Measurements from ENCODE around the gene SLX4IP.

SLX4IP gene

DNA sequence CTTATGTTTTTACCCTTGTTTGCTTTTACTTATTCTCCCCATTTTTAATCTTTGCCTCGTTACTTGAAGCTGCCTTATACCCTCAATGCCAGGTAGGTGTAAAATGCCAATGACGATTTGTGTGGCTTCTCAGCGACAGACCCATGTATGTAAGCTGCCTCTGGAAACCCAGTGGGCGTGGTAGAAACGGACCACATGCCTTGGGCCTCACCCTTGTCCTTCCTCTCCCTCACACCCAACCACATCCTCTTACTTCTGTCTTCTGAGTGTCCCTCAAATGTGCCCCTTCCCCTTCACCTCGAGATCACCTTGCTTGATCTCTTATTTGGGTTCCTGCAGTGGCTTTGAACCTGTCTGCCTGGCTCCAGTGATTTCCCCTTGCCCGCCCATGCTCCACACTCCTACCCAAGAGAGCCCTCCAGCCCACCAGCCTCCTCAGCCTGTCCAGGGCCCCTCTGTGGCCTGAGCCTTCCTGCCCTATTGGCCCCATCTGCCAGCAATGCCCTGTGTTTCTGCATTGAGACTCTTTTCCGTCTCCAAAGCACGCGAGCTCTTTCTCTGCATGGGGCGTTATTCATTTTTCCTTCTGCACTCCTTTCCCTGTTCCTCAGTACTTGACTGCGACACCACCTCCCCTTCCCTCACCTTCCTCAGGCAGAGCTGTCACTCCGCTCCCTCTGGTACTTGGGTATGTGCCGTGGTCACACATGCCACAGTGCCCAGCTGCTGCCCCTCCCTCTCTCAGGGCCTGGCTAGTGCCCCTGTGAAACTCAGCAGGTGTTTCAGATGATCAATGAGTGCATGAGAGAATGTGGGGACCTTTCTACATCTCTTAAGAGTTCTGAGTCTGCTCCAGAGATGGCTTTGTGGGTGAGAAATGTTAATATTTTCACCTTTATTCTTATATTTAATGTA is 115.4 kb downstream of the SLX4IP start:
- Histone ChIP-seq H3K79me2 (ENCODE audit: control insufficient read depth, insufficient read depth, low read length, unreplicated experiment) (no peaks in the 10 kb centered on the region), H2AFZ (ENCODE audit: low read length, unreplicated experiment) (no peak overlapping the region), H3K27ac (ENCODE audit: low read depth, low read length) (no peak overlapping the region), H3K36me3 (ENCODE audit: insufficient read depth, low read length) (no peaks in the 10 kb centered on the region), H3K27me3 (ENCODE audit: insufficient read depth, low read length) (no peaks in the 10 kb centered on the region), H3K4me3 (ENCODE audit: low read depth, low read length) (no peak overlapping the region), H3K4me1 (ENCODE audit: control insufficient read depth, insufficient read depth, low read length, unreplicated experiment) (peaks cover 27% of the 10 kb centered on the region)

DNA sequence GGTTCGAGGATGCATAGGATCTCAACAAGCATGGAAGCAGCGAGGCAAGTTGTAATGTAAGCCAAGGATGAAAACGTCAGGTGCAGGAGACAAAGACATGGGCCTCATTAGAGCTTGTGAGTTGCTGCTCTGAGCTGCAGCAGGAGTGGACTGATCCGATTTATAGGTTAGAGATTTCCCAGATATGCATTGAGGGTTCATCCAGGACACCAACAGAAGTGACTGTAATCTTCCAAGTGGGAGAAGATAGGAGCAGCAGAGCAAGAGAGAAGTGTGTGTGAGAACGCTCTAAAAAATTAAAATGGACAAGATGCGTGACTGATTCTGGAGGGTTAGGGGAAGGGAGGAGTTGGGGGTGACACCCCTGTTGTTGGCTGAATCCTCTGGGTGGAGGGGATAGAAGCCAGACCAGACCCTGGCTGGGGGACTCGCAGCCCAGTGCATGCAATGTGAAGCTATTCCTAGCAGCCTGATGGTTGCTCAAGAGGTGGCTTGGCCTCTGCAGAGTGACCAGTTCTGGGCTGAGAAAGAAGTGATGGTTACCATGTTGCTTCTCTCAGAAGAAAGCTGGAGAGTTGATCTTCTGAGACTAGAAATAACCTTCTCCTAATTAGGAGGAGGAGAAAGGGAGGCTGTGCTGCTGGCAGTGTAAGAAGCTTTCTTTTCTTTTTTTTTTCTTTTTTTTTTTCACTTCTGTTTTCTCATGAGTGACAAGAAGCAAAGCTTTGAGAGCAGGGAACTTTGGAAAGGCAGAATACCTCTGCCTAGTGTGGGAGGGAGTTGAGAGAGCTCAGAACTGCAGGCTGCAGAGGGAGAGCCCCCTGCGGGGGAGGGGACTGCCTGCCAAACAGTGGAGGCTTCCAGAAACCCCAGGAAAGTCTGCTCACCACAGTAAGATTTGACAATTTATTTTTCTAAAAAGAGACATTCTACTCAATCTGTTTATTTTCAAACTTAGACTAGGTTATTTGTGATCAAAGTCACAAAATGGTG is 116.9 kb downstream of the SLX4IP start:
- H3K27me3 ChIP-seq (ENCODE audit: insufficient read depth, low read length) = no peaks in the 10 kb centered on the region
- H3K79me2 ChIP-seq (ENCODE audit: control insufficient read depth, insufficient read depth, low read length, unreplicated experiment) = no peaks in the 10 kb centered on the region
- no peak overlapping the region for H2AFZ ChIP-seq (ENCODE audit: low read length, unreplicated experiment)
- no peak overlapping the region for H3K4me3 ChIP-seq (ENCODE audit: low read depth, low read length)
- H3K4me1 ChIP-seq (ENCODE audit: control insufficient read depth, insufficient read depth, low read length, unreplicated experiment) = peaks cover 40% of the 10 kb centered on the region
- no peak overlapping the region for H3K27ac ChIP-seq (ENCODE audit: low read depth, low read length)
- H3K36me3 ChIP-seq (ENCODE audit: insufficient read depth, low read length) = no peaks in the 10 kb centered on the region

DNA sequence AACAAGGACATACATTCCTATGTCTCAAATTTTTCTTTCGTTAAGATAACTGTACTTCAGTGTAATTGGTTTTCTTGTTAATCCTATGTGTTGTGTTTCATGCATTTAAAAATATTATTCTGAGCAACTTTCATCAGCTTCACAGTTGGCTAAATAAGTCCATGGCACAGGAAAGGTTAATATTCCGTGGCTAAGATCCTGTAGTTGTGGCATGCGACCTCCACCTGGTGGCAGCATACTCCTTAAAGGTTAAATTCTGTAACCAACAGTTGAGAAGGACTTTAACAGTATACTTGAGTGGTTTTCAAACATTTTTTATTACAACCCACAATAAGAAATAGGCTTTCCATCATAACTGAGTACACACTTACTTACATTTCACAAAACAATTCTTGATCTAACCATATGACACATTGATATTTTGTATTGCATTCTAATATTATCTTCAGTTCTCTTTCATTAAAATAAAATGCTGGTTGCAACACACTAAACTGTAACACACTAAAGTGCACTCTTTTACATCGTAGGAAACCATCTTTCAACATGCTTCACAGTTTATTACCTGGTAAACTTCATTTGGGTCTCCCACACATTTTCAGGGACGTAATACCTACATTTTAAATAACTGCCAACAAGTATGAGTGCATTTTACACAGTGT is 118.3 kb downstream of the SLX4IP start:
- Histone ChIP-seq H3K27me3 (ENCODE audit: insufficient read depth, low read length) (no peaks in the 10 kb centered on the region), H2AFZ (ENCODE audit: low read length, unreplicated experiment) (no peak overlapping the region), H3K4me3 (ENCODE audit: low read depth, low read length) (no peak overlapping the region), H3K27ac (ENCODE audit: low read depth, low read length) (no peak overlapping the region; the same call in 1 of the 2 replicates), H3K4me1 (ENCODE audit: control insufficient read depth, insufficient read depth, low read length, unreplicated experiment) (peaks cover 32% of the 10 kb centered on the region), H3K79me2 (ENCODE audit: control insufficient read depth, insufficient read depth, low read length, unreplicated experiment) (no peaks in the 10 kb centered on the region), H3K36me3 (ENCODE audit: insufficient read depth, low read length) (no peaks in the 10 kb centered on the region)

DNA sequence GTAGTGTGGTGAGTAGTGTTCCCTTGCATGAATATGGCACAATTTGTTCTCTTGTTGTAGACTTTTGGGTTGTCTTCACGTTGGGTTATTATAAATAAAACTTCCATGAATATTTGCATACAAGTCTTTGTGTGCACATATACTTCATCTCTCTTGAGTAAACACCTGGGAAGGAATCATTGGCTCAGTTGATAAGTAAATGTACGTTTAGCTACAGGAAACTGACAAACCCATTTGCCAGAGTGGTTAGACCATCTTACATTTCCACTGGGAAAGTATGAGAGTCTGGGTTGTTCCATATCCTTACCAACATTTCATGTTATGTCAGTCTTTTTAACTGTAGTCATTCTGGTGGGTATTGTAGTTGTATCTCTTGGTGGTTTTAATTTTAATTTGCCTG is 119.2 kb downstream of the SLX4IP start:
- H3K36me3 ChIP-seq (ENCODE audit: insufficient read depth, low read length) = no peaks in the 10 kb centered on the region
- H3K4me3 ChIP-seq (ENCODE audit: low read depth, low read length) = no peak overlapping the region
- H3K79me2 ChIP-seq (ENCODE audit: control insufficient read depth, insufficient read depth, low read length, unreplicated experiment) = no peaks in the 10 kb centered on the region
- H3K27ac ChIP-seq (ENCODE audit: low read depth, low read length) = peak overlapping the region; percentile 25; the same call in 1 of the 2 replicates
- H3K27me3 ChIP-seq (ENCODE audit: insufficient read depth, low read length) = no peaks in the 10 kb centered on the region
- no peak overlapping the region for H2AFZ ChIP-seq (ENCODE audit: low read length, unreplicated experiment)
- peaks cover 41% of the 10 kb centered on the region for H3K4me1 ChIP-seq (ENCODE audit: control insufficient read depth, insufficient read depth, low read length, unreplicated experiment)

DNA sequence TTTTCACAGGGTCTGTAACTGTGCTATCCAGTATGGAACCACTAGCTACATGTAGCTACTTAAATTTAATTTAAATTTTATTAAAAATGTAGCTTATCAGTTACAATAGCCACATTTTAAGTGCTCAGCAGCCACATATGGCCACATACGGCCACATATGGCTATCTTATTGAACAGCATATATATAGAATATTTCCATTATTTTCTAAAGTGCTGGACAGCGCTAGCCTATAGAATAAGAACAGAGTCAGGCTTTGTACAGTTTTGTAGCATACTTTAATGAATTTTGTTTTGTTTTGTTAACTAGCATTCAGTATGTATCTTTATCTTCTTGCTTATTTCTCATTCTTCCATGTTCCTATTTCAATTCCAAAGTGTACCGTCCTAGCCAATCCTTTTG is 120.3 kb downstream of the SLX4IP start:
- Histone ChIP-seq H3K4me1 (ENCODE audit: control insufficient read depth, insufficient read depth, low read length, unreplicated experiment) (peaks cover 47% of the 10 kb centered on the region), H3K36me3 (ENCODE audit: insufficient read depth, low read length) (no peaks in the 10 kb centered on the region), H3K4me3 (ENCODE audit: low read depth, low read length) (no peak overlapping the region; the same call in 1 of the 2 replicates), H3K27ac (ENCODE audit: low read depth, low read length) (peak overlapping the region; percentile 73), H2AFZ (ENCODE audit: low read length, unreplicated experiment) (no peak overlapping the region), H3K27me3 (ENCODE audit: insufficient read depth, low read length) (no peaks in the 10 kb centered on the region), H3K79me2 (ENCODE audit: control insufficient read depth, insufficient read depth, low read length, unreplicated experiment) (no peaks in the 10 kb centered on the region)

DNA sequence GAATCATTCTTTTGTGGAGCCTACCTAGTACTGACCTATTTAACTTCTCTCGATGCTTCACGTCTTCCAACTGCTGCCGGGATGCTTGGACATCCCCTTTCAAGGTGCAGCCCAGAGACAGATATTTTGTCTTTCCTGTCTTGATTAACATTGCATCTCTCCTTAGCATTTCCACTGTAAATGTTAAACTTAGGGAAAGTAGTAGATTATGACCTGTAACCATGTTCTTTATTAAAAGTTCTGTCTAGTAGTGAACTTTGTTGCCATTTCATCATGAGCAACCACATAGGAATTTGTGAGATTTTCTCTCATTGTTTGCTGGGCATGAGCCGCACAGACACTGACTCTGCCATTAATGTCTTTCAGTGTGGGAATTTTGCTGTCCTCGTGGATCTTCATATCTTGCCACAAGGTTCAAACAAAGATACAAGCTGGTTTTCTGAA is 120.8 kb downstream of the SLX4IP start:
- peak overlapping the region; percentile 73 for H3K27ac ChIP-seq (ENCODE audit: low read depth, low read length)
- no peaks in the 10 kb centered on the region for H3K27me3 ChIP-seq (ENCODE audit: insufficient read depth, low read length)
- no peaks in the 10 kb centered on the region for H3K79me2 ChIP-seq (ENCODE audit: control insufficient read depth, insufficient read depth, low read length, unreplicated experiment)
- no peaks in the 10 kb centered on the region for H3K36me3 ChIP-seq (ENCODE audit: insufficient read depth, low read length)
- H2AFZ ChIP-seq (ENCODE audit: low read length, unreplicated experiment) = no peak overlapping the region
- H3K4me1 ChIP-seq (ENCODE audit: control insufficient read depth, insufficient read depth, low read length, unreplicated experiment) = peaks cover 50% of the 10 kb centered on the region
- H3K4me3 ChIP-seq (ENCODE audit: low read depth, low read length) = peak overlapping the region; percentile 34; the same call in 1 of the 2 replicates

DNA sequence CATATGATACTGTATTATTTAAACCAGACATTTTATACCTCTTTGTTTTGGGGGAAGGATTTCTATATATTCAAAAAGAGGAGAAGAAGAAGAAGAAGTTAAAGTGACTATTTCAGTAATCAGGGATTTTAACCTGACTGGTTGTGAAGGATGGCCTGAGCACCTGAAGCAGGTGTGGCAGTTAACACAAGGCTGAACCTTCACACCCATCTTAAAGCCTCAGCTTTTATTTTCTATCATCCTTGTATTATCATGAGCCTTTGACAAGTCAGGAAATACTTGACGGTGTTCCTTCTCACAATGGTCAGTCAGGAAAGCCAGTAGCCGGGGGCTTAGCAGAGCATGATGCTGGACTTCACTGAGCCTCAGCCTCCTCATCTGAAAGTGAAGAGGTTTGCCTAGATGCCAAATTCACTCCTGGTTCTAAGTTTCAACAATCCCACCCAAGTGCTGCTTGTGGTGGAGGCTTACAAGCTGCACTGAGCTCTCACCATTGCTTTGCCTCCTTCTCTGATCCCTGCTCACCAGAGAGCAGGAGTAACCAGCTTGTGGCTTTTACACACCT is 121.5 kb downstream of the SLX4IP start:
- Histone ChIP-seq H3K4me3 (ENCODE audit: low read depth, low read length) (peak overlapping the region; percentile 34; the same call in 1 of the 2 replicates), H3K36me3 (ENCODE audit: insufficient read depth, low read length) (peaks cover 1% of the 10 kb centered on the region; the same call in 1 of the 2 replicates), H2AFZ (ENCODE audit: low read length, unreplicated experiment) (no peak overlapping the region), H3K4me1 (ENCODE audit: control insufficient read depth, insufficient read depth, low read length, unreplicated experiment) (peaks cover 50% of the 10 kb centered on the region), H3K27me3 (ENCODE audit: insufficient read depth, low read length) (no peaks in the 10 kb centered on the region), H3K79me2 (ENCODE audit: control insufficient read depth, insufficient read depth, low read length, unreplicated experiment) (no peaks in the 10 kb centered on the region), H3K27ac (ENCODE audit: low read depth, low read length) (peak overlapping the region; percentile 73)

DNA sequence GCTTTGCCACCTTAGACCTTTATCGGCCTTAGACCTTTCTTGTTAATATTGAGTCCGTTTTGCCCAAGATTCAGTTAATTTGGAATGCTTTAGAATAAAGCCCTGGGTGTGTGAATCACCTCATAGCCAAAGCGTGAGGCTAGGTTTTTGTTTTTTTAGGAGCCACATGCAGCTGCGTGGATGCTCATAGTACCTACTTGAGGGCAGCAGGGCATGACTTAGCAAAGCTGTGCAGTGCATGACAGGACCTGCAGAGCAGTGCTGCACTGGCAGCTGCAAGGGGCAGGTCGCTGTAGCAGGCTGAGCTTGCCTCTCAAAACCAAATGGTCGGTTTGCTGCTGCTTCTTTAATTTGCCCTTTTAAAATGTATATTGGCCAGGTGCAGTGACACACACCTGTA is 122.6 kb downstream of the SLX4IP start:
- Histone ChIP-seq H3K4me1 (ENCODE audit: control insufficient read depth, insufficient read depth, low read length, unreplicated experiment) (peaks cover 50% of the 10 kb centered on the region), H3K79me2 (ENCODE audit: control insufficient read depth, insufficient read depth, low read length, unreplicated experiment) (no peaks in the 10 kb centered on the region), H3K4me3 (ENCODE audit: low read depth, low read length) (no peak overlapping the region), H3K27me3 (ENCODE audit: insufficient read depth, low read length) (no peaks in the 10 kb centered on the region), H2AFZ (ENCODE audit: low read length, unreplicated experiment) (no peak overlapping the region), H3K36me3 (ENCODE audit: insufficient read depth, low read length) (peaks cover 4% of the 10 kb centered on the region; the same call in 1 of the 2 replicates), H3K27ac (ENCODE audit: low read depth, low read length) (no peak overlapping the region)

DNA sequence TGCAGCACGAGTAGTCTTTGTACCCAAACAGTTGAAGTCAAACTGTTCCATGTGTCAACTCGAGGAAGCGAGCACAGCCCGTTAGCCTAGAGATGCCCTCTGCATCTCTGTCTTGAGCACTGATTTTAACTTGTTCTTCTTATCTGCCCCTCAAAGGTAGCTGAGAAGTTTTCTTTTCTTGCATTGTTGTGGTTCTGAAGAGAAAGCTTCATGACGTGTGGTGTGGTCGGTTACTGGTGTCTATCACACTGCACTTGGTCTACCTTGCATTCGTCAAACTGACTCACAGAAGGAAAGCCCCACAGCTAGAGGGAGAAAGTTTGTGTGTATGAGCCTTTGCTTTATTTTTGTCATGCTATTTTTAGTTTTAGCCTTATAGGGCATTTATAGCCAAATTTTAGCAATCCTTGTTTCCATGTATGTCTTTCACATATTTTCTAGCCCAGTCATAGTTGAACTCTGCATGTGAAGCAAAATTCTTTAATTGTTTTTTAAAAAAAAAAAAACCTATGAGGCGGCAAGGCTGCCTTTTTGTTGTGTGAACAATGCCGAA is 123.6 kb downstream of the SLX4IP start:
- no peaks in the 10 kb centered on the region for H3K79me2 ChIP-seq (ENCODE audit: control insufficient read depth, insufficient read depth, low read length, unreplicated experiment)

More for the DNA sequence above, 123.6 kb downstream of the SLX4IP start:
- no peak overlapping the region for H2AFZ ChIP-seq (ENCODE audit: low read length, unreplicated experiment)
- H3K27me3 ChIP-seq (ENCODE audit: insufficient read depth, low read length) = no peaks in the 10 kb centered on the region
- H3K27ac ChIP-seq (ENCODE audit: low read depth, low read length) = peak overlapping the region; percentile 84
- peaks cover 53% of the 10 kb centered on the region for H3K4me1 ChIP-seq (ENCODE audit: control insufficient read depth, insufficient read depth, low read length, unreplicated experiment)
- peak overlapping the region; percentile 11; the same call in 1 of the 2 replicates for H3K4me3 ChIP-seq (ENCODE audit: low read depth, low read length)
- H3K36me3 ChIP-seq (ENCODE audit: insufficient read depth, low read length) = peaks cover 12% of the 10 kb centered on the region; the same call in 1 of the 2 replicates

All from ACC112 (cell line).